Measurements from ENCODE around the gene COMT. TPM values are rescaled to one million over a fixed set of nuclear protein-coding genes. Genes with fewer than 3 reads are reported as not detected.
"Not testable (repeated sequence)": the region's sequence is repeated elsewhere in the genome, so short reads cannot be mapped to it uniquely, and the experiment has no call there.

The COMT gene
- total RNA-seq, 3 donors from 2014 or later (not counting 1 experiment from before 2014, with no cell fraction given): 37.5 to 56.2 (median 38.2) TPM

GRCh38 chr22:19905347-19906276, 36.0 kb upstream of the COMT start:
- Mint-ChIP-seq H3K9me3 (no peaks in the 10 kb centered on the region), H3K27ac (no peak overlapping the region), H3K4me3 (no peak overlapping the region), H3K4me1 (peaks cover 6 to 8% of the 10 kb centered on the region in 2 donors), H3K27me3 (ENCODE audit: low read depth in 2 of 2) (no peaks in the 10 kb centered on the region), H3K36me3 (no peaks in the 10 kb centered on the region)
- no peak overlapping the region for H3K27ac ChIP-seq (ENCODE audit: low read length)
- ATAC-seq (no peak), DNase-seq (no peak)
- H3K27me3 ChIP-seq (ENCODE audit: control insufficient read depth, insufficient read depth, low read length): no peaks in the 10 kb centered on the region
- WGBS (ENCODE audit: insufficient coverage): 94% methylated on average over 19 of the region's 22 CpGs
- no peak overlapping the region for H3K4me3 ChIP-seq (ENCODE audit: low read length)
- peaks cover 10% of the 10 kb centered on the region for H3K36me3 ChIP-seq (ENCODE audit: control insufficient read depth, insufficient read depth, low read length)
- intact Hi-C loops (cut with micrococcal nuclease): no loop called here
- TF ChIP-seq CTCF (IDR thresholded peaks at IDR 0.05): no peak
- H3K9me3 ChIP-seq (ENCODE audit: control insufficient read depth, insufficient read depth, low read length): no peaks in the 10 kb centered on the region
- no peaks in the 10 kb centered on the region for H3K4me1 ChIP-seq (ENCODE audit: control insufficient read depth, insufficient read depth, low read length)

- H3K9me3 Mint-ChIP-seq; DNase-seq; H3K4me3 ChIP-seq (ENCODE audit: low read length); H3K9me3 ChIP-seq (ENCODE audit: control insufficient read depth, insufficient read depth, low read length); H3K4me3 Mint-ChIP-seq; H3K27ac ChIP-seq (ENCODE audit: low read length); H3K4me1 Mint-ChIP-seq; H3K27me3 Mint-ChIP-seq (ENCODE audit: low read depth in 2 of 2); H3K27ac Mint-ChIP-seq; H3K4me1 ChIP-seq (ENCODE audit: control insufficient read depth, insufficient read depth, low read length); H3K27me3 ChIP-seq (ENCODE audit: control insufficient read depth, insufficient read depth, low read length); intact Hi-C loops (cut with micrococcal nuclease); H3K36me3 Mint-ChIP-seq; H3K36me3 ChIP-seq (ENCODE audit: control insufficient read depth, insufficient read depth, low read length); ATAC-seq: not testable (repeated sequence)
- WGBS (ENCODE audit: insufficient coverage): 88% methylated on average over 25 of the region's 25 CpGs
Observed at GRCh38 chr22:19906864-19907263, 34.7 kb upstream of the COMT start.

GRCh38 chr22:19907902-19908301, 33.7 kb upstream of the COMT start:
- H3K27me3 Mint-ChIP-seq (ENCODE audit: low read depth in 2 of 2); H3K27ac ChIP-seq (ENCODE audit: low read length); intact Hi-C loops (cut with micrococcal nuclease); H3K4me1 Mint-ChIP-seq; H3K4me3 ChIP-seq (ENCODE audit: low read length); H3K4me3 Mint-ChIP-seq; ATAC-seq; H3K4me1 ChIP-seq (ENCODE audit: control insufficient read depth, insufficient read depth, low read length); H3K36me3 Mint-ChIP-seq; H3K9me3 Mint-ChIP-seq; H3K27ac Mint-ChIP-seq; H3K9me3 ChIP-seq (ENCODE audit: control insufficient read depth, insufficient read depth, low read length); H3K27me3 ChIP-seq (ENCODE audit: control insufficient read depth, insufficient read depth, low read length); DNase-seq: not testable (repeated sequence)
- peaks cover 11% of the 10 kb centered on the region for H3K36me3 ChIP-seq (ENCODE audit: control insufficient read depth, insufficient read depth, low read length)
- 81% methylated on average over 16 of the region's 16 CpGs for WGBS (ENCODE audit: insufficient coverage)

- no peaks in the 10 kb centered on the region for H3K27me3 ChIP-seq (ENCODE audit: control insufficient read depth, insufficient read depth, low read length)
- ATAC-seq: peak; percentile 84 to 96 (median 92)
- H3K9me3 ChIP-seq (ENCODE audit: control insufficient read depth, insufficient read depth, low read length): no peaks in the 10 kb centered on the region
- Mint-ChIP-seq H3K9me3 (no peaks in the 10 kb centered on the region), H3K27ac (peak overlapping the region; percentile 61 to 83), H3K4me1 (peaks cover 6 to 8% of the 10 kb centered on the region in 2 donors), H3K27me3 (ENCODE audit: low read depth in 2 of 2) (no peaks in the 10 kb centered on the region), H3K36me3 (peaks cover 10% of the 10 kb centered on the region), H3K4me3 (no peak overlapping the region)
- H3K27ac ChIP-seq (ENCODE audit: low read length): no peak overlapping the region
- peak; percentile 68 for TF ChIP-seq CTCF (IDR thresholded peaks at IDR 0.05)
- peak; percentile 73 to 90 for DNase-seq
- 23% methylated on average over 6 of the region's 6 CpGs for WGBS (ENCODE audit: insufficient coverage)
- intact Hi-C loops (cut with micrococcal nuclease): loop anchor here (1.0 kb wide), 1 partner anchor 179 kb away; no protein-coding TSS in a partner anchor
- H3K4me3 ChIP-seq (ENCODE audit: low read length): no peak overlapping the region
- H3K36me3 ChIP-seq (ENCODE audit: control insufficient read depth, insufficient read depth, low read length): peaks cover 22% of the 10 kb centered on the region
- no peaks in the 10 kb centered on the region for H3K4me1 ChIP-seq (ENCODE audit: control insufficient read depth, insufficient read depth, low read length)
Observed at GRCh38 chr22:19909350-19910179, 32.0 kb upstream of the COMT start.
